NCI-H146 treated with DMSO at 0.1 percent for 48 hours (cell line): ENCODE results near the gene KCNK3.

Experiments
- DNase-seq: peaks from one replicate; lab custom pipeline; 2025; ENCODE audit not compliant: unreplicated experiment; lab: John Stamatoyannopoulos, UW

The KCNK3 gene

DNA sequence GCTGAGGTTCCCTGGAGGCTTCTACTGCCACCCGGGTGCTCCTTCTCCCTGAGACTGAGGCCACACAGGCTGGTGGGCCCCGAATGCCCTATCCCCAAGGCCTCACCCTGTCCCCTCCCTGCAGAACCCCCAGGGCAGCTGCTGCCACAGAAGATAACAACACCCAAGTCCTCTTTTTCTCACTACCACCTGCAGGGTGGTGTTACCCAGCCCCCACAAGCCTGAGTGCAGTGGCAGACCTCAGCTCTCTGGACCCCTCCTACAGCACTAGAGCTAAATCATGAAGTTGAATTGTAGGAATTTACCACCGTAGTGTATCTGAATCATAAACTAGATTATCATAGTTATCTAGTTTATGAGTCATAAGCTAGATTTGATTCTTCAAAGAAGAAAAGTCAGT lies 86.0 kb downstream of the KCNK3 start:
- no peak for DNase-seq

- no peak for DNase-seq
Observed at GRCh38 chr2:26780203-26780760, 87.8 kb downstream of the KCNK3 start.
